Measurements from ENCODE around the gene TOGARAM1. TPM values are rescaled to one million over a fixed set of nuclear protein-coding genes. Genes with fewer than 3 reads are reported as not detected.

TOGARAM1 gene
- total and polyA plus RNA-seq, 9 of the 15 experiments (the other 6 are each of a cell fraction or from before 2014, with no cell fraction given): 1.3 to 6.4 (median 3.7) TPM

DNA sequence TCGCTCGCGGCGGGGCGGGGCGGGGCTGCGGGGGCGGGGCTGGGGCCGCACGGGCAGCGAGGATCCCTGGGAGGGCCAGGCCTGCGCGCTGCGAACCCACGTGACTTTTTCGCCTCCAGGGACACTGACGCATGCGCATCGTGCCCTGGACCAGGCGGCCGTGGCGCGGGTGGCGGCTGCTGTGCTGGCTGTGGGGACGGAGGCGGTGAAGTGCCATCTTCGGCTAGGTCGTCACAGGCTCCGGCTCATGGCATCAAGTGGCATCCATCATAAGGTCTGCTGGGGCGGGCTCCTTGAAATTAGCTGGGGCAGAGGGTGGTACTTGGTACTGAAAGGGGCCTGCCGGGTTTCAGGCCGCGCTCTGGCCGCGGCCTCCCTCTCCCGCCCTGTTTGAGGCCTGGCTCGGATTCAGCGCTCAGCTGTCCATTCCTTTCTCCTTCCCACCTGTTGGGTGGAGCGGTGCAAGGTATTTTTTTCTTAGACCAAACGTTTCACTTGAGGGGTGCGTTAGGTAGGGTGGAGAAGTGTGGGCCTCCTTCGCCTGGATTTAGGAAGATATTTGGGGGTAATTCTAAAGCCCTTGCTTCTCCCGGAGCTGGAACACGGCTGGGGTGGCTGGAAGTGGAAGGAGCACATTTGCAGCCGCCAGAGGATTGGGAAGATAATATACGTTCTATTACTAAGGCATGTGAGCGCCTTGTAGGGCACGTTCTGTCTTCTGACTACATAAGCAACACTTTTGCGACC lies 122.2 kb downstream of the TOGARAM1 start, which contains the start of gene PRPF39 (continued):
- TF ChIP-seq, protein P1, sequence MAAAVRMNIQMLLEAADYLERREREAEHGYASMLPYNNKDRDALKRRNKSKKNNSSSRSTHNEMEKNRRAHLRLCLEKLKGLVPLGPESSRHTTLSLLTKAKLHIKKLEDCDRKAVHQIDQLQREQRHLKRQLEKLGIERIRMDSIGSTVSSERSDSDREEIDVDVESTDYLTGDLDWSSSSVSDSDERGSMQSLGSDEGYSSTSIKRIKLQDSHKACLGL (CRISPR knock-in tag; IDR thresholded peaks at IDR 0.05; ENCODE audit: borderline replicate concordance, poor library complexity, severe bottlenecking): no peak
- peak; percentile 28; the same call in 1 of the 2 replicates for TF ChIP-seq PML (IDR thresholded peaks at IDR 0.05; ENCODE audit: low read length)
- peak; percentile 74 for TF ChIP-seq L3MBTL2 (IDR thresholded peaks at IDR 0.05)
- TF ChIP-seq POLR2G (IDR thresholded peaks at IDR 0.05; ENCODE audit: low read depth, low read length): peak; percentile 89
- TF ChIP-seq TOE1 (IDR thresholded peaks at IDR 0.05; ENCODE audit: borderline replicate concordance): peak; percentile 79
- TF ChIP-seq TOE1 (CRISPR knock-in tag; IDR thresholded peaks at IDR 0.05; ENCODE audit: borderline replicate concordance, low read depth): no peak
- TF ChIP-seq U2AF2 (optimal IDR thresholded peaks at IDR 0.05; ENCODE audit: low read depth, low read length): no peak
- no peak for TF ChIP-seq ZBTB8A (IDR thresholded peaks at IDR 0.05; ENCODE audit: partially characterized antibody)
- TF ChIP-seq GTF2A2 (tag; IDR thresholded peaks at IDR 0.05): no peak
- no peak for TF ChIP-seq NUFIP1 (IDR thresholded peaks at IDR 0.05; ENCODE audit: partially characterized antibody)
- TF ChIP-seq PHF20 (IDR thresholded peaks at IDR 0.05; ENCODE audit: partially characterized antibody): peak; percentile 61
- TF ChIP-seq, protein P2, sequence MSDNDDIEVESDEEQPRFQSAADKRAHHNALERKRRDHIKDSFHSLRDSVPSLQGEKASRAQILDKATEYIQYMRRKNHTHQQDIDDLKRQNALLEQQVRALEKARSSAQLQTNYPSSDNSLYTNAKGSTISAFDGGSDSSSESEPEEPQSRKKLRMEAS (CRISPR knock-in tag; IDR thresholded peaks at IDR 0.05): peak; percentile 53; the same call in 1 of the 2 replicates
- TF ChIP-seq, protein P3, sequence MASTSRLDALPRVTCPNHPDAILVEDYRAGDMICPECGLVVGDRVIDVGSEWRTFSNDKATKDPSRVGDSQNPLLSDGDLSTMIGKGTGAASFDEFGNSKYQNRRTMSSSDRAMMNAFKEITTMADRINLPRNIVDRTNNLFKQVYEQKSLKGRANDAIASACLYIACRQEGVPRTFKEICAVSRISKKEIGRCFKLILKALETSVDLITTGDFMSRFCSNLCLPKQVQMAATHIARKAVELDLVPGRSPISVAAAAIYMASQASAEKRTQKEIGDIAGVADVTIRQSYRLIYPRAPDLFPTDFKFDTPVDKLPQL (IDR thresholded peaks at IDR 0.05; ENCODE audit: extremely low read depth, insufficient read length): no peak
- TF ChIP-seq NFATC3 (IDR thresholded peaks at IDR 0.05): no peak
- peak; percentile 68 for TF ChIP-seq MYC (IDR thresholded peaks at IDR 0.05; ENCODE audit: low read depth, low read length)
- TF ChIP-seq MYC (CRISPR knock-in tag; IDR thresholded peaks at IDR 0.05; ENCODE audit: borderline replicate concordance, low read depth): no peak
- TF ChIP-seq FIP1L1 (IDR thresholded peaks at IDR 0.05; ENCODE audit: low read depth, low read length, poor library complexity, severe bottlenecking): no peak
- no peak for TF ChIP-seq CBX2 (IDR thresholded peaks at IDR 0.05; ENCODE audit: insufficient read depth, low read length, poor library complexity, severe bottlenecking)
- no peak for TF ChIP-seq U2AF1 (optimal IDR thresholded peaks at IDR 0.05; ENCODE audit: low read depth, low read length)
- TF ChIP-seq ZNF197 (CRISPR knock-in tag; IDR thresholded peaks at IDR 0.05; ENCODE audit: low read depth): no peak
- TF ChIP-seq, protein P4, sequence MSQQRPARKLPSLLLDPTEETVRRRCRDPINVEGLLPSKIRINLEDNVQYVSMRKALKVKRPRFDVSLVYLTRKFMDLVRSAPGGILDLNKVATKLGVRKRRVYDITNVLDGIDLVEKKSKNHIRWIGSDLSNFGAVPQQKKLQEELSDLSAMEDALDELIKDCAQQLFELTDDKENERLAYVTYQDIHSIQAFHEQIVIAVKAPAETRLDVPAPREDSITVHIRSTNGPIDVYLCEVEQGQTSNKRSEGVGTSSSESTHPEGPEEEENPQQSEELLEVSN (IDR thresholded peaks at IDR 0.05; ENCODE audit: borderline replicate concordance in 1 of 2, extremely low read depth in 1 of 2, insufficient read depth in 1 of 2, insufficient read length in 1 of 2, low read depth in 1 of 2, low read length in 1 of 2, poor library complexity in 1 of 2, severe bottlenecking in 1 of 2): peak; percentile 40 to 64
- TF ChIP-seq ZNF224 (CRISPR knock-in tag; IDR thresholded peaks at IDR 0.05): no peak
- no peak for TF ChIP-seq ZNF165 (CRISPR knock-in tag; IDR thresholded peaks at IDR 0.05; ENCODE audit: borderline replicate concordance)
- no peak for TF ChIP-seq TBL1XR1 (IDR thresholded peaks at IDR 0.05; ENCODE audit: low read length in 2 of 2)
